Measurements from ENCODE around the gene USP3. TPM values are rescaled to one million over a fixed set of nuclear protein-coding genes. Genes with fewer than 3 reads are reported as not detected.
"Not testable (repeated sequence)": the region's sequence is repeated elsewhere in the genome, so short reads cannot be mapped to it uniquely, and the experiment has no call there.

USP3 gene
- total and polyA plus RNA-seq, 3 donors from 2014 or later = 23.2 to 43.1 (median 38.5) TPM

GRCh38 chr15:63620760-63621159 lies 116.4 kb downstream of the USP3 start:
- DNase-seq; H3K27me3 ChIP-seq; H3K36me3 ChIP-seq (ENCODE audit: low read depth, missing control alignments); H3K4me3 ChIP-seq; intact Hi-C loops (cut with DNase I; ENCODE audit: low total_unique reads); H3K27ac ChIP-seq; H3K4me1 ChIP-seq; H3K9me3 ChIP-seq: not testable (repeated sequence)
- WGBS, 2 donors = 67% methylated on average over 1 of the region's 2 CpGs; no CpG with 5 or more reads in 1 of the 2 donors

DNA sequence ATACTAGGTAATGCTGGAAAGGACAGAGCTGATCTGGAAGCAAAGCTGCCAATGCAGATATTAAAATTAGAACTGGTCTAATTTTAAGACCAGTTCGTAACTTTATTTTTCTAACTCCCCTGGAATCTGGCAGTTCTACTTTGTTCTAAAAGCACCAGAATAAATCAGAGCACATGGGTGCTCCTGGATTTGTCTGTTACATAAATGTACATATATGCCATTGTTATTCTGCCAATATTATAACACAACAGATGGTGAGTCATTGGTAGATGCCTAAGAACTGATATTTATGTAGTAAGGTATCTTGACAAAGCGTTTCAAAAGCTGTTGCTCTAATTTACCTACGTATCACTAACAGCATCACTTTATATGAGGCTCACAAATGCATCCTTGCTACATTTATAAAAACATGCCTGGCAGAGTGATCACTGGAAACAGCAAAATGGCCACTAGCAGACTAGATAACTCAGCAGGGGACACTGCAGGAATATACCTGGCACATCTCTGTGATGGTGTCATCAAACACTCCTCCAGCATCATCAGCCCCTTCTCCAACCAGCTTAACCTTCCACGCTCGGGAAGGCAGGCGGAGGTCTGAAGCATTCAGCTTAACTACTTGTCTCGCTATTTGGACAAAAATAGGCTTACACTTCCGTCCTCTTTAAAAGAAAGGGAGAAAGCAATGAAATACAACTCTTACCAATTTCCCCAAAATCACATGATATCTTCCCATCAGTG lies 119.0 kb downstream of the USP3 start:
- no peak for DNase-seq
- TF ChIP-seq POLR2A (IDR thresholded peaks at IDR 0.05) = no peak
- TF ChIP-seq CTCF (IDR thresholded peaks at IDR 0.05) = no peak
- H3K4me3 ChIP-seq = no peak overlapping the region
- no peaks in the 10 kb centered on the region for H3K36me3 ChIP-seq (ENCODE audit: low read depth, missing control alignments)
- WGBS, 2 donors = 94 to 95% methylated on average over 8 of the region's 8 CpGs
- no peaks in the 10 kb centered on the region for H3K4me1 ChIP-seq
- H3K27ac ChIP-seq = no peak overlapping the region
- intact Hi-C loops (cut with DNase I; ENCODE audit: low total_unique reads) = no loop called here
- no peaks in the 10 kb centered on the region for H3K9me3 ChIP-seq
- no peaks in the 10 kb centered on the region for H3K27me3 ChIP-seq

DNA sequence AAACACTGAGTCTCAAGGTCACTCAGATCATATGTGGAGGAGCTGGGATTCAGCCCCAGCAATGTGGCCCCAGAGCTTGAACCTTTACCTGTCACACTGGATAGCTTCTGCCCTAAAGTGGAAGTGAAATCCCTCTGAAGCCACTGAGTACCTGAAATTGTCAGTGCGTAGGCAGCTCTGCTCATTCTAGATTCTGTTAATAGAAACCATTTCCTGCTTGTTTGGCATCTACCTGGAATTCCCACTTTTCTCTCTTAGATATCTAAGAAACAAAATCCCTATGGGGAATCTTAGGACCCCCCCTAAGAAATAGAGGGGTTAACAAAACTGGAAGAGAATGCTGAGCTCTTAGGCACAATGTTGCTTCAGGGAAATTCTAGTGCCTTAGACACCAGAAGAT lies 122.6 kb downstream of the USP3 start:
- DNase-seq = no peak
- Histone ChIP-seq H3K27ac (no peak overlapping the region), H3K4me3 (no peak overlapping the region), H3K9me3 (no peaks in the 10 kb centered on the region), H3K36me3 (ENCODE audit: low read depth, missing control alignments) (no peaks in the 10 kb centered on the region), H3K27me3 (no peaks in the 10 kb centered on the region), H3K4me1 (no peaks in the 10 kb centered on the region)
- intact Hi-C loops (cut with DNase I; ENCODE audit: low total_unique reads) = no loop called here
- TF ChIP-seq POLR2A (IDR thresholded peaks at IDR 0.05) = no peak
- no peak for TF ChIP-seq CTCF (IDR thresholded peaks at IDR 0.05)
- WGBS, 2 donors = 93 to 96% methylated on average over 1 of the region's 1 CpG

DNA sequence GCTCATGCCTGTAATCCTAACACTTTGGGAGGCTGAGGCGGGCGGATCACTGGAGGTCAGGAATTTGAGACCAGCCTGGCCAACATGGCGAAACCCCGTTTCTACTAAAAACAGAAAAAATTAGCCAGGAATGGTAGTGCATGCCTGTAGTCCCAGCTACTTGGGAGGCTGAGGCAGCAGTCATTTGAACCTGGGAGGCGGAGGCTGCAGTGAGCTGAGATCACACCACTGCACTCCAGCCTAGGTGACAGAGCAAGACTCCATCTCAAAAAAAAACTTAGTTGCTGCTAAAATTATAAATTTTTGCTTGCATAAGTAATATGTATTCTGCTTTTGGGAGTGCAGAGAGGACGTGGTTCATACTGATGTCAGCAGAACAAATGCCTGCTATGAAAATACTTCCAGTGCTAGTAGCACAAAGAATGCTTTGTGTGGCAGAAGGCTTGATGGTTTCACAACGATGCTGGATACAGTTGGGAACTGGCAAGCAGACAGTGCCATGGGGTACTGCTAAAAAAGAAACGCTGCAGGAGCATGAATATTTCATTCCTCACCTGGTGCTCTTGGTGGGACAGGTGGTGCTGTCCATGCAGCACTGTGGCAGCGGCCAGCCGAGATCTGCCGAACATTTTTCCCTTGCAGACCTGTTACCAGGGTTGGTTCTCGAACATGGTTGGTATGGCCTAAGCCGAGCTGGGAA lies 123.9 kb downstream of the USP3 start:
- TF ChIP-seq POLR2A (IDR thresholded peaks at IDR 0.05) = no peak
- no peak for TF ChIP-seq CTCF (IDR thresholded peaks at IDR 0.05)
- 89 to 90% methylated on average over 13 of the region's 13 CpGs for WGBS, 2 donors
- H3K4me3 ChIP-seq = no peak overlapping the region
- H3K4me1 ChIP-seq = no peaks in the 10 kb centered on the region
- no peak overlapping the region for H3K27ac ChIP-seq
- H3K36me3 ChIP-seq (ENCODE audit: low read depth, missing control alignments) = no peaks in the 10 kb centered on the region
- H3K9me3 ChIP-seq = no peaks in the 10 kb centered on the region
- H3K27me3 ChIP-seq = no peaks in the 10 kb centered on the region
- intact Hi-C loops (cut with DNase I; ENCODE audit: low total_unique reads) = no loop called here
- DNase-seq = no peak

GRCh38 chr15:63630036-63630751 lies 125.8 kb downstream of the USP3 start:
- no peaks in the 10 kb centered on the region for H3K9me3 ChIP-seq
- intact Hi-C loops (cut with DNase I; ENCODE audit: low total_unique reads) = no loop called here
- no peak for DNase-seq
- H3K4me1 ChIP-seq = no peaks in the 10 kb centered on the region
- H3K4me3 ChIP-seq = no peak overlapping the region
- no peak overlapping the region for H3K27ac ChIP-seq
- no peaks in the 10 kb centered on the region for H3K27me3 ChIP-seq
- 62 to 76% methylated on average over 7 of the region's 7 CpGs for WGBS, 2 donors
- no peak for TF ChIP-seq CTCF (IDR thresholded peaks at IDR 0.05)
- TF ChIP-seq POLR2A (IDR thresholded peaks at IDR 0.05) = no peak
- no peaks in the 10 kb centered on the region for H3K36me3 ChIP-seq (ENCODE audit: low read depth, missing control alignments)

All from testis (tissue), 3 donors.